Measurements from ENCODE around the gene KLHL40. TPM values are rescaled to one million over a fixed set of nuclear protein-coding genes. Genes with fewer than 3 reads are reported as not detected.

KLHL40 gene
- polyA plus RNA-seq, 2 of the 4 experiments (the other 2 are of a cell fraction), result not detected

DNA sequence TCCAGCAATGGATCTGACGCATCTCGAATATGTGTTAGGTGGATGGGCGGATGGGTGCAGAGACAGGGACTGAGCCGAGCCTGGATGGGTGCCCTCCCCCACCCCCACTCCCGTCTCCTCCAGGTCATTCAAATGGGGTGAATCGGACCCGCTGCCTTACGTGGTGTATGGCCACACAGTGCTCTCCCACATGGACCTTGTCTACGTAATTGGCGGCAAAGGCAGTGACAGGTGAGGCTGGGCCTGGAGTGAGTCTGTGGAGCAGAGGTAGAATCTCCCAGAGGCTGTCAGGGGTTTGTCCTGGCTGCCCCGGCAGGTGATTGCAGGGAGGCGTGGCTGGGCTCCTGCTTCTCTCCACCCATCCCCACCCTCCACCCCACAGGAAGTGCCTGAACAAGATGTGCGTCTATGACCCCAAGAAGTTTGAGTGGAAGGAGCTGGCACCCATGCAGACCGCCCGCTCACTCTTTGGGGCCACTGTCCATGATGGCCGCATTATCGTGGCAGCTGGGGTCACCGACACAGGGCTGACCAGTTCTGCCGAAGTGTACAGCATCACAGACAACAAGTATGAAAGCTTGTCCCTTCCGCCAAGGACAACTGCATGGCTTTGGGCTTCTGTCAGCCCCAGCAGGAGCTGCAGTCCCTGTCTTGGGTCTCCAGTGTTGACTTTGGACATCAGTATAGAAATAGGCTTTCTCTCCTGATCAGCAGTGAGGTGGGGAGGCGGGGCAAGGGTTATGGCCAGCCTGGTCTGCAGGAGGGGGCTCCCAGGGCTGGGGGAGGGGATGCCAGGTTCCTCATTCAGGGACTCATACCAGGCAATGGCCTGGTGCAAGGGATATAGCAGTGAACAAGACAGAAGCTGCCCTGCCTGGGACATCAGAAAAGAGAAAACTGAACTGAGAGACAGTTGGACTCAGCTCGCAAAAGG is 3.4 kb downstream of the KLHL40 start:
- Histone ChIP-seq H3K4me2 (no peak overlapping the region), H3K4me3 (no peak overlapping the region), H3K27ac (no peak overlapping the region), H3K4me1 (peaks cover 5% of the 10 kb centered on the region; the same call in 1 of the 3 replicates), H3K9me3 (no peaks in the 10 kb centered on the region)
- FAIRE-seq (no peak), DNase-seq (ENCODE audit: low read depth in 1 of 2, low spot score in 1 of 2) (no peak), ATAC-seq (no peak)
- ChIA-PET CTCF (no interaction called here), POLR2A (interaction anchor here (0.6 kb wide), 1 partner anchor 98 kb away, joined by 7 read pairs; no protein-coding TSS in a partner anchor)
- 80% methylated on average over 19 of the region's 22 CpGs for WGBS (ENCODE audit: missing lambda C conversion rate)
- TF ChIP-seq ZC3H11A (IDR thresholded peaks at IDR 0.05) (no peak), KDM5A (IDR thresholded peaks at IDR 0.05) (no peak), HOXB5 (CRISPR knock-in tag; IDR thresholded peaks at IDR 0.05) (no peak)

DNA sequence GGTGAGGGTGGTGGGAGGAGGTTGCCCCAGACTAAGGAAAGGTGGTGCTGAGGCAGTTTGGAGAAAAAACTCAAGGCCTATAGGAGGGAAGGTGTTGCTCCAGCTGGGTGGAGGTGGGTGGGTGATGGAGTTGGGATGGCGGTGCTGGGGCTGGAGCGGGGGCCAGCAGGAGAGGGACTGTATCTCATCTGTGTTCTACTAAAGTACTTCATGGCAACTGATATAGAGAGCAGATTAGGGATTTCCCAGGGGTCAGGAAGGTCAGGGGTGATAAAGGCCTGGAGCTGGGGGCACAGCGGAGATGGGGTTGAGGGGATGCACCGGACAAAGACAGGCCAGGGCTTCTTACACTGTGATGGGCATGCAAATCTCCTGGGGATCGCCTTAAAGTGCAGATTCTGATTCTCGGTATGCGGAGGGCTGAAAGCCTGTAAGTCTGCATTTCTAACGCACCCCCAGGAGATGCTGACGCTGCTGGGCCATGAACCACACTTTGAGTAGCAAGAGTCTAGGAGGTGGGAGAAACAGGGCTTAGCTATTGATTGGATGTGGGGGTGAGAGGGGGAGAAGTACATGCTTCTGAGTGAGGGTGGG is 4.2 kb downstream of the KLHL40 start:
- CTCF ChIA-PET, result no interaction called here
- WGBS (ENCODE audit: missing lambda C conversion rate), result 59% methylated on average over 9 of the region's 9 CpGs

DNA sequence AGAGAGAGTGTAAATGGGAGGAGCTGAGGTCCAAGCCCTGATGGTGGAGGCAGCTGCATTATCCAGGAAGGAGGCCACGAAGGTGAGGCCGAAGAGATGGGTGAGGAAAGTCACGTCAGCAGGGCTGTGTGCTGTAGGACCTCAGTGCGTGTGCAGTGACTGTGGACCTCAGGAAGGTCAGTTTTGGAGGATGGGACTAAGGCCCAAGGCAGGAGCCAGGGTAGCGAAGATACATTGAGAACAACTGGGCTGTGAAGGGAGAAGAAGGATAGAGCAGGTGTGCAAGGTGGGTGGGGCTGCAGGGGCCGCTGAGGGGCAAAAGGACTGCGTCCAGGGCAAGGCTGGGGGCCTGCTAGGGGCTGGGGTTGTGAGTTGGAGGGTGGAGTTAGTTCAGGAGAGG is 4.9 kb downstream of the KLHL40 start:
- TF ChIP-seq, protein P1, sequence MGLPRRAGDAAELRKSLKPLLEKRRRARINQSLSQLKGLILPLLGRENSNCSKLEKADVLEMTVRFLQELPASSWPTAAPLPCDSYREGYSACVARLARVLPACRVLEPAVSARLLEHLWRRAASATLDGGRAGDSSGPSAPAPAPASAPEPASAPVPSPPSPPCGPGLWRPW (IDR thresholded peaks at IDR 0.05), result no peak
- TF ChIP-seq EHMT2 (IDR thresholded peaks at IDR 0.05; ENCODE audit: low read depth) (no peak), EHF (CRISPR knock-in tag; IDR thresholded peaks at IDR 0.05) (no peak), MAFK (IDR thresholded peaks at IDR 0.05; ENCODE audit: partially characterized antibody) (no peak), TP53 (CRISPR knock-in tag; IDR thresholded peaks at IDR 0.05) (no peak), EP300 (IDR thresholded peaks at IDR 0.05) (no peak), NR3C1 (IDR thresholded peaks at IDR 0.05) (no peak), RNF2 (IDR thresholded peaks at IDR 0.05; ENCODE audit: borderline replicate concordance, low read depth) (no peak), JUN (IDR thresholded peaks at IDR 0.05) (no peak), CHD4 (IDR thresholded peaks at IDR 0.05; ENCODE audit: borderline replicate concordance) (no peak), KDM5A (IDR thresholded peaks at IDR 0.05) (no peak)
- TF ChIP-seq, protein P2, sequence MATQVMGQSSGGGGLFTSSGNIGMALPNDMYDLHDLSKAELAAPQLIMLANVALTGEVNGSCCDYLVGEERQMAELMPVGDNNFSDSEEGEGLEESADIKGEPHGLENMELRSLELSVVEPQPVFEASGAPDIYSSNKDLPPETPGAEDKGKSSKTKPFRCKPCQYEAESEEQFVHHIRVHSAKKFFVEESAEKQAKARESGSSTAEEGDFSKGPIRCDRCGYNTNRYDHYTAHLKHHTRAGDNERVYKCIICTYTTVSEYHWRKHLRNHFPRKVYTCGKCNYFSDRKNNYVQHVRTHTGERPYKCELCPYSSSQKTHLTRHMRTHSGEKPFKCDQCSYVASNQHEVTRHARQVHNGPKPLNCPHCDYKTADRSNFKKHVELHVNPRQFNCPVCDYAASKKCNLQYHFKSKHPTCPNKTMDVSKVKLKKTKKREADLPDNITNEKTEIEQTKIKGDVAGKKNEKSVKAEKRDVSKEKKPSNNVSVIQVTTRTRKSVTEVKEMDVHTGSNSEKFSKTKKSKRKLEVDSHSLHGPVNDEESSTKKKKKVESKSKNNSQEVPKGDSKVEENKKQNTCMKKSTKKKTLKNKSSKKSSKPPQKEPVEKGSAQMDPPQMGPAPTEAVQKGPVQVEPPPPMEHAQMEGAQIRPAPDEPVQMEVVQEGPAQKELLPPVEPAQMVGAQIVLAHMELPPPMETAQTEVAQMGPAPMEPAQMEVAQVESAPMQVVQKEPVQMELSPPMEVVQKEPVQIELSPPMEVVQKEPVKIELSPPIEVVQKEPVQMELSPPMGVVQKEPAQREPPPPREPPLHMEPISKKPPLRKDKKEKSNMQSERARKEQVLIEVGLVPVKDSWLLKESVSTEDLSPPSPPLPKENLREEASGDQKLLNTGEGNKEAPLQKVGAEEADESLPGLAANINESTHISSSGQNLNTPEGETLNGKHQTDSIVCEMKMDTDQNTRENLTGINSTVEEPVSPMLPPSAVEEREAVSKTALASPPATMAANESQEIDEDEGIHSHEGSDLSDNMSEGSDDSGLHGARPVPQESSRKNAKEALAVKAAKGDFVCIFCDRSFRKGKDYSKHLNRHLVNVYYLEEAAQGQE (IDR thresholded peaks at IDR 0.05), result no peak
- TF ChIP-seq, protein P3, sequence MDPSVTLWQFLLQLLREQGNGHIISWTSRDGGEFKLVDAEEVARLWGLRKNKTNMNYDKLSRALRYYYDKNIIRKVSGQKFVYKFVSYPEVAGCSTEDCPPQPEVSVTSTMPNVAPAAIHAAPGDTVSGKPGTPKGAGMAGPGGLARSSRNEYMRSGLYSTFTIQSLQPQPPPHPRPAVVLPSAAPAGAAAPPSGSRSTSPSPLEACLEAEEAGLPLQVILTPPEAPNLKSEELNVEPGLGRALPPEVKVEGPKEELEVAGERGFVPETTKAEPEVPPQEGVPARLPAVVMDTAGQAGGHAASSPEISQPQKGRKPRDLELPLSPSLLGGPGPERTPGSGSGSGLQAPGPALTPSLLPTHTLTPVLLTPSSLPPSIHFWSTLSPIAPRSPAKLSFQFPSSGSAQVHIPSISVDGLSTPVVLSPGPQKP (IDR thresholded peaks at IDR 0.05; ENCODE audit: low read depth, low read length), result no peak
- Histone ChIP-seq H3K4me1 (no peaks in the 10 kb centered on the region), H3K9me3 (no peaks in the 10 kb centered on the region), H3K4me2 (no peak overlapping the region), H3K4me3 (no peak overlapping the region), H3K27ac (no peak overlapping the region)
- no peak for ATAC-seq
- ChIA-PET POLR2A (no interaction called here), CTCF (no interaction called here)
- 27% methylated on average over 6 of the region's 7 CpGs for WGBS (ENCODE audit: missing lambda C conversion rate)
- no peak for DNase-seq (ENCODE audit: low read depth in 1 of 2, low spot score in 1 of 2)
- no peak for FAIRE-seq

More for the DNA sequence above, 4.2 kb downstream of the KLHL40 start:
- H3K4me2 ChIP-seq, result no peak overlapping the region
- no peaks in the 10 kb centered on the region for H3K4me1 ChIP-seq
- no peak overlapping the region for H3K27ac ChIP-seq
- no peaks in the 10 kb centered on the region for H3K9me3 ChIP-seq
- no peak overlapping the region for H3K4me3 ChIP-seq
- DNase-seq (ENCODE audit: low read depth in 1 of 2, low spot score in 1 of 2), result no peak
- no peak for FAIRE-seq
- no peak for TF ChIP-seq CBX2 (IDR thresholded peaks at IDR 0.05; ENCODE audit: borderline replicate concordance, low read depth)
- TF ChIP-seq ZC3H11A (IDR thresholded peaks at IDR 0.05), result no peak
- no peak for TF ChIP-seq NR3C1 (IDR thresholded peaks at IDR 0.05)
- TF ChIP-seq HOXB5 (CRISPR knock-in tag; IDR thresholded peaks at IDR 0.05), result no peak
- no peak for TF ChIP-seq CEBPB (IDR thresholded peaks at IDR 0.05)
- no peak for TF ChIP-seq CBX8 (IDR thresholded peaks at IDR 0.05)
- no peak for TF ChIP-seq BHLHE40 (IDR thresholded peaks at IDR 0.05; ENCODE audit: low read depth, low read length)
- no peak for TF ChIP-seq JUNB (IDR thresholded peaks at IDR 0.05)
- no peak for TF ChIP-seq MAZ (IDR thresholded peaks at IDR 0.05; ENCODE audit: borderline replicate concordance, low read depth, low read length)
- TF ChIP-seq EHMT2 (IDR thresholded peaks at IDR 0.05; ENCODE audit: low read depth), result no peak
- TF ChIP-seq, protein P4, sequence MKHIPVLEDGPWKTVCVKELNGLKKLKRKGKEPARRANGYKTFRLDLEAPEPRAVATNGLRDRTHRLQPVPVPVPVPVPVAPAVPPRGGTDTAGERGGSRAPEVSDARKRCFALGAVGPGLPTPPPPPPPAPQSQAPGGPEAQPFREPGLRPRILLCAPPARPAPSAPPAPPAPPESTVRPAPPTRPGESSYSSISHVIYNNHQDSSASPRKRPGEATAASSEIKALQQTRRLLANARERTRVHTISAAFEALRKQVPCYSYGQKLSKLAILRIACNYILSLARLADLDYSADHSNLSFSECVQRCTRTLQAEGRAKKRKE (CRISPR knock-in tag; IDR thresholded peaks at IDR 0.05; ENCODE audit: low read depth), result no peak
- ATAC-seq, result no peak
- POLR2A ChIA-PET, result no interaction called here

Data from A549 (cell line).